Common myeloid progenitor, CD34-positive (primary cell): ENCODE data around the gene CLCN3.
"Not testable (repeated sequence)": the region's sequence is repeated elsewhere in the genome, so short reads cannot be mapped to it uniquely, and the experiment has no call there.

Experiments
- CTCF ChIA-PET: fragments of 350-600 bp; sonication (Branson Sonifier 250); formaldehyde crosslinking; loops from one replicate; lab custom pipeline; 2021; ENCODE audit warnings: antibody characterized with exemption; lab: Charles Lee
- POLR2A ChIA-PET: fragments of 350-600 bp; sonication (Branson Sonifier 250); formaldehyde crosslinking; loops from one replicate; lab custom pipeline; 2021; ENCODE audit warnings: antibody characterized with exemption; lab: Charles Lee
- DNase-seq, 3 donors: peaks; one replicate each; pipeline versions ENCODE4 v3.0.0 to v3.0.0-alpha.2; 2013
- H3K27ac ChIP-seq, 2 experiments: 1 replicate in 1 of 2; 2 replicates in 1 of 2; pipeline ENCODE4 v1.7.0; 2013; ENCODE audit warnings: inconsistent platforms in 2 of 2, low read length in 2 of 2, mild to moderate bottlenecking in 2 of 2, low read depth in 1 of 2, moderate library complexity in 1 of 2; ENCODE audit not compliant: severe bottlenecking in 2 of 2, insufficient read depth in 1 of 2, poor library complexity in 1 of 2
- H3K27me3 ChIP-seq, 5 experiments: replicated peaks in 2 of 5; 1 replicate in 3 of 5; 2 replicates in 2 of 5; pipeline versions ENCODE4 v1.6.1 to v1.7.0; 2013; ENCODE audit warnings: low read length in 4 of 5, mild to moderate bottlenecking in 2 of 5, moderate library complexity in 2 of 5, inconsistent platforms in 1 of 5; ENCODE audit not compliant: insufficient read depth in 5 of 5, control insufficient read depth in 4 of 5
- H3K36me3 ChIP-seq, 4 experiments: 1 replicate in 2 of 4; 2 replicates in 2 of 4; pipeline versions ENCODE4 v1.6.1 to v1.7.0; 2013; ENCODE audit warnings: low read length in 3 of 4, control low read depth in 1 of 4, mild to moderate bottlenecking in 1 of 4; ENCODE audit not compliant: control insufficient read depth in 4 of 4, insufficient read depth in 4 of 4
- H3K4me1 ChIP-seq, 4 experiments: 1 replicate in 3 of 4; 2 replicates in 1 of 4; pipeline versions ENCODE4 v1.6.1 to v1.7.1; 2013; ENCODE audit warnings: low read length in 3 of 4, mild to moderate bottlenecking in 3 of 4, control low read depth in 1 of 4, inconsistent platforms in 1 of 4, moderate library complexity in 1 of 4; ENCODE audit not compliant: control insufficient read depth in 4 of 4, insufficient read depth in 4 of 4; ENCODE audit errors: control extremely low read depth in 1 of 4
- H3K4me3 ChIP-seq, 7 experiments: 1 replicate in 4 of 7; 2 replicates in 3 of 7; pipeline versions ENCODE4 v1.5.1 to v1.7.0; 2013; ENCODE audit warnings: mild to moderate bottlenecking in 7 of 7, low read length in 6 of 7, moderate library complexity in 6 of 7, inconsistent platforms in 2 of 7, low read depth in 2 of 7, control low read depth in 1 of 7; ENCODE audit not compliant: insufficient read depth in 4 of 7, control insufficient read depth in 1 of 7; ENCODE audit errors: extremely low read depth in 1 of 7
- H3K9me3 ChIP-seq, 5 experiments: 1 replicate in 4 of 5; 2 replicates in 1 of 5; pipeline versions ENCODE4 v1.6.1 to v1.7.1; 2013; ENCODE audit warnings: low read length in 4 of 5, mild to moderate bottlenecking in 2 of 5, inconsistent platforms in 1 of 5, low read depth in 1 of 5, moderate library complexity in 1 of 5; ENCODE audit not compliant: control insufficient read depth in 4 of 5, insufficient read depth in 2 of 5; ENCODE audit errors: control extremely low read depth in 1 of 5
- WGBS: methylation state at CpG from one replicate; pipeline ENCODE4 v1.1.5; 2013; ENCODE audit not compliant: insufficient coverage; 5-methylcytosine and 5-hydroxymethylcytosine counted together

Gene CLCN3

GRCh38 chr4:169624012-169624411, 3.6 kb downstream of the CLCN3 start:
- H3K9me3 ChIP-seq, DNase-seq, H3K4me3 ChIP-seq, H3K27me3 ChIP-seq, H3K36me3 ChIP-seq, POLR2A ChIA-PET, H3K27ac ChIP-seq: not testable (repeated sequence)
- CTCF ChIA-PET = interaction anchor here (0.7 to 1.6 kb wide), 3 partner anchors 11 to 37 kb away, joined by 3 to 8 read pairs (median 4); partner anchors contain the start of gene NEK1
- 100% methylated on average over 5 of the region's 6 CpGs for WGBS
- H3K4me1 ChIP-seq = peaks cover 28 to 36% (median 33%) of the 10 kb centered on the region in 4 experiments

GRCh38 chr4:169625886-169626285, 5.5 kb downstream of the CLCN3 start:
- POLR2A ChIA-PET = no interaction called here
- 93% methylated on average over 5 of the region's 5 CpGs for WGBS

GRCh38 chr4:169626331-169627282, 6.2 kb downstream of the CLCN3 start:
- CTCF ChIA-PET = interaction anchor here (0.8 to 1.1 kb wide), 4 partner anchors 11 to 32 kb away, joined by 3 to 5 read pairs (median 3); no protein-coding TSS in a partner anchor
- POLR2A ChIA-PET = interaction anchor here (1.1 kb wide), 1 partner anchor 8 kb away, joined by 3 read pairs; no protein-coding TSS in a partner anchor
- peak; percentile 49 to 77 (median 53) for DNase-seq
- no peak overlapping the region for H3K4me3 ChIP-seq
- peaks cover 0 to 2% (median 0%) of the 10 kb centered on the region in 5 experiments for H3K27me3 ChIP-seq
- no peaks in the 10 kb centered on the region for H3K9me3 ChIP-seq
- 79% methylated on average over 2 of the region's 6 CpGs for WGBS
- no peak overlapping the region for H3K27ac ChIP-seq
- no peaks in the 10 kb centered on the region for H3K36me3 ChIP-seq
- H3K4me1 ChIP-seq = peaks cover 11 to 16% (median 13%) of the 10 kb centered on the region in 4 experiments

More at GRCh38 chr4:169625886-169626285, 5.5 kb downstream of the CLCN3 start:
- Histone ChIP-seq H3K36me3 (no peaks in the 10 kb centered on the region), H3K27me3 (peaks cover 0 to 2% (median 0%) of the 10 kb centered on the region in 5 experiments), H3K9me3 (no peaks in the 10 kb centered on the region), H3K27ac (no peak overlapping the region), H3K4me1 (peaks cover 19 to 24% (median 20%) of the 10 kb centered on the region in 4 experiments), H3K4me3 (no peak overlapping the region)
- CTCF ChIA-PET = interaction anchor here (0.8 to 1.0 kb wide), 2 partner anchors 10 to 22 kb away, joined by 3 read pairs; no protein-coding TSS in a partner anchor
- DNase-seq = no peak

GRCh38 chr4:169627307-169627706, 6.9 kb downstream of the CLCN3 start:
- H3K4me1 ChIP-seq = peaks cover 4 to 9% (median 6%) of the 10 kb centered on the region in 4 experiments
- no peak overlapping the region for H3K27ac ChIP-seq
- ChIA-PET POLR2A (interaction anchor here (1.1 kb wide), 1 partner anchor 9 kb away, joined by 3 read pairs; no protein-coding TSS in a partner anchor), CTCF (interaction anchor here (1.0 to 1.1 kb wide), 2 partner anchors 13 to 31 kb away, joined by 3 to 5 read pairs; no protein-coding TSS in a partner anchor)
- H3K27me3 ChIP-seq = peaks cover 0 to 2% (median 0%) of the 10 kb centered on the region in 5 experiments
- no peaks in the 10 kb centered on the region for H3K36me3 ChIP-seq
- WGBS = no CpG with 5 or more reads among the region's 1 CpG
- DNase-seq = peak in 1 of 3 donors; percentile 19
- no peaks in the 10 kb centered on the region for H3K9me3 ChIP-seq
- no peak overlapping the region for H3K4me3 ChIP-seq

- H3K27me3 ChIP-seq = peaks cover 0 to 2% (median 0%) of the 10 kb centered on the region in 5 experiments
These were observed 8.2 kb downstream of the CLCN3 start for GRCh38 chr4:169628579-169628978.

GRCh38 chr4:169630069-169630468, 9.7 kb downstream of the CLCN3 start:
- CTCF ChIA-PET = interaction anchor here (0.8 to 1.7 kb wide), 3 partner anchors 11 to 17 kb away, joined by 4 read pairs; no protein-coding TSS in a partner anchor
- H3K27me3 ChIP-seq = peaks cover 0 to under 1% (median 0%) of the 10 kb centered on the region in 5 experiments
- POLR2A ChIA-PET = no interaction called here

More at GRCh38 chr4:169628579-169628978, 8.2 kb downstream of the CLCN3 start:
- POLR2A ChIA-PET = no interaction called here
- WGBS = no CpG with 5 or more reads among the region's 2 CpGs
- Histone ChIP-seq H3K4me1 (no peaks in the 10 kb centered on the region), H3K36me3 (no peaks in the 10 kb centered on the region), H3K27ac (no peak overlapping the region), H3K4me3 (no peak overlapping the region), H3K9me3 (no peaks in the 10 kb centered on the region)
- CTCF ChIA-PET = interaction anchor here (1.7 kb wide), 1 partner anchor 13 kb away, joined by 4 read pairs; no protein-coding TSS in a partner anchor
- DNase-seq = no peak

More at GRCh38 chr4:169630069-169630468, 9.7 kb downstream of the CLCN3 start:
- Histone ChIP-seq H3K4me3 (no peak overlapping the region), H3K4me1 (no peaks in the 10 kb centered on the region), H3K9me3 (no peaks in the 10 kb centered on the region), H3K36me3 (no peaks in the 10 kb centered on the region), H3K27ac (no peak overlapping the region)
- 88% methylated on average over 1 of the region's 3 CpGs for WGBS
- DNase-seq = no peak
